Measurements from ENCODE around the gene TACC2.

DNA sequence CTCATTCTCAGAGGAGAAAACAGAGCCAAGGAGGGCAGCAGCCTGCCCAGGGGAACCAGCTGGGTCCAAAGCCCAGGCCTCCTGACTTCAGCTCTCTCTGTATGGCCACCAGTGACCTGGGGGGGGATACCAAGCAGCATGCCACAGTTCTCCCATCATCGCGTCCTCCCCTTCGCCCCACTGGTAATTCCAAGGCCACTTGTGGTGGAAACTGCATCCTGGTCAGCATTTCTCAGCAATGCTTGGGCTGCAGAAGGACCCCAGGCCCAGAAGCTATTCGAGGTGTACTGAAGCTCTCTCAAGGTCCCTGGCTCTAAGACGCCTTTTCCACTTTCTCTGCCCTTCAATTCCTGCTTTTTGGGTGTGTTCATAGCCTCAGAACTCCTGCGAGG lies 309.2 kb downstream of the TACC2 start:
- TF ChIP-seq EZH2 (IDR thresholded peaks at IDR 0.05) = no peak
- TF ChIP-seq, protein P1, sequence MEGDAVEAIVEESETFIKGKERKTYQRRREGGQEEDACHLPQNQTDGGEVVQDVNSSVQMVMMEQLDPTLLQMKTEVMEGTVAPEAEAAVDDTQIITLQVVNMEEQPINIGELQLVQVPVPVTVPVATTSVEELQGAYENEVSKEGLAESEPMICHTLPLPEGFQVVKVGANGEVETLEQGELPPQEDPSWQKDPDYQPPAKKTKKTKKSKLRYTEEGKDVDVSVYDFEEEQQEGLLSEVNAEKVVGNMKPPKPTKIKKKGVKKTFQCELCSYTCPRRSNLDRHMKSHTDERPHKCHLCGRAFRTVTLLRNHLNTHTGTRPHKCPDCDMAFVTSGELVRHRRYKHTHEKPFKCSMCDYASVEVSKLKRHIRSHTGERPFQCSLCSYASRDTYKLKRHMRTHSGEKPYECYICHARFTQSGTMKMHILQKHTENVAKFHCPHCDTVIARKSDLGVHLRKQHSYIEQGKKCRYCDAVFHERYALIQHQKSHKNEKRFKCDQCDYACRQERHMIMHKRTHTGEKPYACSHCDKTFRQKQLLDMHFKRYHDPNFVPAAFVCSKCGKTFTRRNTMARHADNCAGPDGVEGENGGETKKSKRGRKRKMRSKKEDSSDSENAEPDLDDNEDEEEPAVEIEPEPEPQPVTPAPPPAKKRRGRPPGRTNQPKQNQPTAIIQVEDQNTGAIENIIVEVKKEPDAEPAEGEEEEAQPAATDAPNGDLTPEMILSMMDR (IDR thresholded peaks at IDR 0.05) = no peak
